ENCODE data around the gene BGN. TPM values are rescaled to one million over a fixed set of nuclear protein-coding genes. Genes with fewer than 3 reads are reported as not detected.

The BGN gene
- total RNA-seq, 1 donor from 2014 or later, result 204 TPM

DNA sequence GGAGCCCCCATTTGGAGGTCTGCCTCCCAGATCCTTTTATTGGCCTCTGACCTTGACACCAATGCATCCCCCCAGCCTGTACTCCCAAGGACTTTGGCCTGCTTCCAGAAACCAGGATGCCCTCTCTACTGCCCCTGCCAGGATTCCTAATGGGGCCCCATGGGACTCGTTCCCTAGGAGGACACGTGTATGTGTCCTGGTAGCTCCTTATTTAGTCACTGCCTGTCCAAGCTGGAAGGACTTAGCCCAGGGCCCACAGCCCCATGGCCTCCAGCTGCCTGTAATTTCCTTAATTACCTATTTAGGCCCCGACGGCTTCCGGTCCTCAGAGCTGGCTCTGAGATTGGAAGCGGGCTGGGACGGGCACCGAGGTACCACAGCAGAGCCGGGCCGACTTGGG is 32.0 kb downstream of the BGN start:
- no peak for DNase-seq (ENCODE audit: low spot score)

DNA sequence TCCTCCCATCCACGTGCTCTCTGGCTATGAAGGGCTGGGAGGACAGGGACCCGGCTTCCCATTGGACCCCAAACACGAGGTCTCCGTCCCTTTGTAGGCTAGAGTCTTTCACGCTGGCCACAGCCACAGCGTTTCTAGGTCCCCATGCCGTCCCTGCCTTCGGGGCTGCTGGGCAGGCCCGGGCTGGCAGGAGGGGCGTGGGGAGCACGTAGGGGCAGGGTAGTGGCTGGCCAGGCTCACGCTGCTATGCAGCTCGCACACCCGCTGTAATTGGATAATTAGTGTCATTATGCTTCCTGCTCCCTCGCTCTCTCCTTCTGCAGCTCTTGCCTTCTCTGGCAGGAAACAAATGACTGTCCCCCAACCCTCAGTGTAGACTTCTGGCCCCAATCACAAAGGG is 32.4 kb downstream of the BGN start:
- DNase-seq (ENCODE audit: low spot score), result no peak

DNA sequence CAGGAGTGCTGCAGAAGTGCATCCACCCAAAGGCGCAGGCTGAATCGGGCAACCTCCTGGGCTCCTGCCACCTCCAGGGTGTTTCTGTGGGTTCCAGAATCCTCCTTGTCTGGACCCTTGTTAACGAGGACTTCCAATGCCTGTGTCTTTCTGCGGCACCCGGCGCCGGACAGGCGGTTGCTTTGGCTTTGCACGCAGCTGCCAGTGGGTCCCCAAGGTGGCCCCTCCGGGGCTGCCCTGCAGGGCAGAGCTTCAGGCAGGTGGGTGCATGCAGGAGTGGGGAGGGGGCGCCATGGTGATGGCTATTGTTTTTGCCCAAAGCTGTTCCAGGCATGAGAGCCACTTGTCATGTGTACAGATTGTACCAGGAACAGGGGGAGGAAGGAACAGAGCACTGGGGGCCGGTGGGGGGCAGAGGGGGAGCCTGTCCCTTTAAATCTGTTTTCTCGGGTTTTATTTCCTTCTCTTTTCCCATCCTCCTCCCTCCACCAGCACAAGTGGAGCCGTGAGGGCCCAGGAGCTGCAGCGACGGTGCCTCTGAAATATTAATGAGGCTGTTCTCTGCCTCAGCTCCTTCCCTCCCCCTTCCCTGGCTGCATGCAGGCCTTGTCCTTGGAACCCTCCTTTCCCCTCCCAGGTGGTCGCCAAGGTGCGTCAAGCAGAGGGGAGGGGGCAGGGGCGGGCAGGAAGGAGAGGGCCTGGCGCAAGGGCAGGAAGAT is 35.8 kb downstream of the BGN start:
- DNase-seq (ENCODE audit: low spot score), result no peak

DNA sequence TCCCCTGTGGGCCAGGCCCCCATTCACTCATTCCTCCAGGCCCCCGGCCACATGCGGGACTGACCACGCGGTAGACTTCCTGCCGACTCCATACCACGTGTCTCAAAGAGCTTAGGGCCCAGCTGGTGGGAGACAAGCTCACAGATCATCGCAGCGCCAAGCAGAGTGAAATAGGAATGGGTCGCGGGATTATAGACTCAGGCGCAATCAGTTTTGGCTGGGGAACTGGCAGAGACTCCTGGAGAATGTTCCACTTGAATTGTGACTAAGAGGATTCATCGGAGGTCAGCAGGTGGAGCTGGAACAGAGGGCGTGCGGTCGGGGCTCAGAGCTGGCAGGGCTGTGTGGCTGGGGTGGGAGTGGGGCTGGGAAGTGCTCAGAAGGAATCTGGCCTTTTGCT is 38.3 kb downstream of the BGN start:
- no peak for DNase-seq (ENCODE audit: low spot score)

DNA sequence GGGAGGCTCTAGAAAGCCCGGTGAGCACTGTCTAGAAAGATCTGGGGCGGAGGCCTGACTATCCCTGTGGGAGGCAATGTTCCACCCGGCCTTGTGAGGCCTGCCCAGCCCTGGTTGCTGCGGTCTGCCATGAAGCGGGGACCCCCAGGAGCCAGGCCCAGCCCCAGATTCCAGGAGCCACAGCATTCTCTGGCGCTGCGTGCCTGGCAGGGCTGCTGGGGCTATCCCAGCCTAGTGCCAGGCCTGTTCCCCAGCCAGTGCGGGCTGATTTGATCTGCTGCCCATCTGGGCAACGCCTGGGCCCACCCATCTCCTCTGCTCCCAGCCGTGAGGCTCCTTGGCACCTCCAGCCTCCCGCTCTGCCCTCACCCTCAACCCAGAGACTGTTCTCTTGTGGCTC is 42.3 kb downstream of the BGN start:
- no peak for DNase-seq (ENCODE audit: low spot score)

DNA sequence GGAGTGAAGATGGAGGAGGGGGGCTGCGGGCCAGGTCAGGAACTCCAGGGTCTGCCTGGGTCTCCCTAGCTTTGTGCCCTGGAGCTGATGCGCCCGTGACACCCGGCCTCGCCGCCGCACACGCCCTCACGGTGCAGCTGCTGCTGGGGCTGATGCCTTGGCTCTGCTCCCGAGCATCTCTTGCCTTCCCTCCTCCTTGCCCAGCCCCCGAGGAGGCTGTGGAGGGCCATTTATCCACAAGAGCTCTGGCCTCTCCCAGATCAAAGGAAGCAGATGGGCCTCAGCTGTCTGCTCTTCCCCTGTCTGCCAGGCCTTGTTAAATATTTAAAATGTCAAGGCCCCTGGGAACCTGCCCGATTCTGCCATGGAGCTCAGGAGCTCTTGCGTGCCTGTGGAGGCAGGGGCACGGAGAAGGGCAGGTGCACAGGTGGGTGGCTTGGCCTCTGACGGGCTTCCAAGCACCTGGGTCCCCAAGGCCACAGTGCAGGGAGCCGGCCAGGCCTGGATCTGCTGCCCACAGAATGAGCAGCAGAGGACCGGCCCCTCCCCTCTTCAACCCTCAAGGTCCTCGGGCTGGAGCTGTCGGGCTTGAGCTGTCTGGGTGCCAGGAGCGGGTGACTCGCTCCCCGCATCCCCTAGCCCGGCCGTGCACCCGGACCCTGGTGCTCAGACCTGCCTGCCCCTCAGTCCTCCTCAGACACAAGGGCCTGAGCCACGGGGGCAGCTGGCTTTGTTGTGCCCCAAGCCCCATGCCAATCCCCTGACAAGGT is 42.9 kb downstream of the BGN start:
- DNase-seq (ENCODE audit: low spot score), result no peak

DNA sequence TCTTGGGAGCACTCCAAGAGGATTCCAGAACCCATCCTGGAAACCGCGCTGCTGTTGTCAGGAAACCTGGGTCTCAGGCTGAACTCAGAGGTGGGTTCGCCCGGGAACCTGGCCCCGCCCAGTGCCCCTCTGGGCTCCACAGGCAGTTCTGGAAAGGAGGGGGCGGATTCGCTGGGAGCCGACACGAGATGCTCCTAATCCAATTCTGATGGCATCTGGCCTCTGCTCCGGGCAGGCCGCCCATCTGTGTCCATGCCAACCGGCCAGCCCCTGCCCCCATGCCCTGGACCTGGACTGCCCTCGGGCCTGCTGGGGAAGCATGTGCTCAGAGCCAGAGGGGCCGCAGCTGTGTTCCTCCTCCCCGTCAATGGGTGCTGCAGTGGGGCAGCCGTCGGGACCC is 43.6 kb downstream of the BGN start:
- DNase-seq (ENCODE audit: low spot score), result no peak

DNA sequence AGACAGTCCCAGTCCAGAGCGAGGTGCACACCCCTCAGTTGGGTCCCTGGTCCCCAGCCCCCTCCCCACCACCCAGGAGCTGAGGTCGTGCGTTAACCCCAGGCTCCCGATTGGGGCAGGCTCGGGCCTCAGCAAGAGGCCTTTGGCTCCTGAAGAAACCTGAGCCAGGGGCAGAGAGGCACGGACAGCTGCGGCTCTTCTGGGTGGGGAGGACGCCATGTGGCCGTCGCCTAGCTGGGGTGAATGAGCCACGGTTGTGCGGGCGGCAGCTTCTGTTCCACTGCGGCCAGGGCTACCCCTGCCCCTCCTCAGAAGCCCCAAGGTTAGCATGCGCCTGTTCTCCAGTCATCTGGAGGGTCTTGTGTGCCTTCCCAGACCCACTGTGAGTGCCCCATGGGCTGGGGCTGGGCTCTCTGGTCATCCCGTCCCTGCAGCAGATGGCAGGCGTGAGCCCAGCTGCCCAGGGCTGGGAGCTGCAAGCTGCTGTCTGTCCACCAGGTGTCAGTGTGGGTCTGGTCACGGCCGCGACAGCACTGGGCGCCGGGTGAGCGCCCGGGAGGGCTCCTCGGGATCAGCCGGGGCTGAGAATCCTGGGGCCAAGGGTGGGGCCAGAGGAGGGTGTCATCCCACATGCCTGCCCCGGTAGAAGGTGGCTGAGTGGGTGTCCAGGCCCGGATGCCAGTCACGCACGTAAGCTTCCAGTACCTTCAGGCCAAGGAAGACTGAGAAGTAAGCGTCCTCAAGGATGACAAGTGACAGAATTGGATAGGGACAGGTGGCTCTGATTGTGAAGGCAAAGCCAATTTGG is 44.6 kb downstream of the BGN start:
- DNase-seq (ENCODE audit: low spot score), result peak; percentile 67

DNA sequence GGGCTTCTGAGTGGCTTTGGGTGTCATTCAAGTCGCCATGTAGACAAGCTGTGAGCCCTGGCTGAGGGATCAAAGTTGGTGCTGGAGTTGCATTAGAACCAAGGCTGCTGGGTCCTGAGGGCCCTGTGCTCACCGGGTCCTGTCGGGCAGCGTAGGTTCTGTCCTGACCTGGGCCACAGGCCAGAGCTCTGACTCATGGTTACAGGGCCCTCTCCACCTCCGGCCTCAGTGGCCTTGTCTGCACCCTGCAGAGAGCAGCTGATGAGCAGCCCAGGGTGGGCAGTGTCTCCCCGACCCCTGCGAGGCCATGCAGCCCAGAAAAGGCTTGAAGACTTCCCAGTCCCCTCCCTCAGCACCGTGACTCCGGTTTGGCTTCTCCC is 45.2 kb downstream of the BGN start:
- no peak for DNase-seq (ENCODE audit: low spot score)

DNA sequence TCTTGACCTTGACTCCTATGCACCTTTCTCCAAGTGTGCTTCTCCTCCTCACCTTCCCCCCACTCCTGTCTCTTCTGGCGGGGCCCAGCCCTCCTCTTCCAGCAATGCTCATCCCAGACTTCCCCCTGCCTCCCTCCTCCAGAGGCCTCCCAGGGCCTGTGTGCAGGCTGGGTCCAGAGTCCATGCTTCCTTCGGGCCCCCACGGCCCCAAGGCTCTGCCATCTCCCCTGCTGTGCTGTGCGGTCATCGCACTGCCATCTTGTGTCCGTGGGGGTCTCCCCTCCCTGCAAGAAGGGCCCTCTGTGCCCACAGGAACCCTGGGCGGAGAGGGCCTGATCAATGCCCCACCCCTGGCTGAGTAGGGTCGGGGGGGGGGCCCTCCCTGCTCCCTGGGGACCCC is 49.9 kb downstream of the BGN start:
- no peak for DNase-seq (ENCODE audit: low spot score)

DNA sequence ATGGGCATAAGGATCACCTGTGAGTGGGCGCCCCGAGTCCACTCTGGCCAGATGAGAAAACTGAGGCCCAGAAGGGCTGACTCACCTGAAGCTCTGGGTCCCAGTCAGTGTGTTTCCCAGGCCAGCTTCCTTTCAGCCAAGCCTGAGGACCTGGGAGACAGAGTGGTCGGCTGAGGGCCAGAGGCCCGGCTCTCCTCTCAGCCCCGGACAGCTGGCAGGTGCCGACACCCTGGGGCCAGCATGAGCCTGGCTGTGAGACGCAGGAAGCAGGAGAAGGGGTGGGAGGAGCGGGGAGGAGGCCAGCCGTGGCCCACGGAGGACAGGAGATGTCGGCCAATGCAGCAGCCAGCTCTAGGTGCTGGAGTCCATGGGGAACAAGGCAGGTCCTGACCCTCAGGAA is 51.6 kb downstream of the BGN start:
- no peak for DNase-seq (ENCODE audit: low spot score)

DNA sequence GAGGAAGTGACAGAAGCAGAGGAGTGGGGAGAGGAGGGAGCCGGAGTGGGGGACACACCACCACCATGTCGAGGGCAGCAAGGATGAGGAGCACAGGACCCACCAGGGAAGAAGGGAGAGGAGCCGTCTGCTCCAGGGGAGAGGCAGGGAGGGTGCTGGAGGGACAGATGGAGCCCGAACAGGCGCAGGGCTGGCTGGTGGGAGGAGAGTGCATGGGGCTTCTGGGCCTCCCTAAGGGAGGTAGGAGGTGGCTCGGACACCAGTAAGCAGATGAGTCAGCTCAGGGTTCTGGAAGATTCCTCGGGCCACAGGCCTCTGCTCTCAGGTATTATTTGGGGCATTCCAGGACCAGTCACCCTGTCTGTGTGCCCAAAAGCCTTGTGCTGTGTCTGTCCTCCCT is 52.4 kb downstream of the BGN start:
- DNase-seq (ENCODE audit: low spot score), result no peak

DNA sequence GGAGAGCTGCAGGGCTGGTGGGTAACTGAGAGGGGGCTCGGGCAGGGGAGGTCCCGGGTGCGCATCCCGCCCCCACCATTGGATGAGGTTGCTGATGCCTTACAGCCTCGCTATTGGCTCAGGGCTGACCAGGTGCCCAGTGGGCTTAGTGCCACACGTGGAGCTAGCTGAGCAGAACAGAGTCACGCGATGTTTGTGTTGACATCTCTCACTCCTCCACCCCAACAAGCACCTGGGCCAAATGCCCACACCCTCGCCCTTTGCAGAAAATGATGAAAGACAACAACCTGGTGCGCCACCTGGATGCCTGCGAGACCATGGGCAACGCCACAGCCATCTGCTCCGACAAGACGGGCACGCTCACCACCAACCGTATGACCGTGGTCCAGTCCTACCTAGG is 54.5 kb downstream of the BGN start:
- DNase-seq (ENCODE audit: low spot score), result no peak

DNA sequence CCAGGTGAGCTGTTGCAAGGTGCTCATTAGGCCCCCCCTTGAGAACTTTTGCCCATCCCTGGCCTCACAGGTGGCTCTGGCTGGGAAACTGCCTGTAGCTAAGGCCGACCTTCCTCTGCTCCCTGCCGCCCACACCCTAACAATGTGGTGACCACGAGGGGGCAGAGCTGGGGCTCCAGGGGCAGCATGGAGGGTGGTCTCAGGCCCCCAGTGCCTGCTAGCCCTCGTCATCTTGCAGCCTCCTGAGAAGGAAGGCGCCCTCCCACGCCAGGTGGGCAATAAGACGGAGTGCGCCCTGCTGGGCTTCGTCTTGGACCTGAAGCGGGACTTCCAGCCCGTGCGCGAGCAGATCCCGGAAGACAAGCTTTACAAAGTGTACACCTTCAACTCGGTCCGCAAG is 55.0 kb downstream of the BGN start:
- DNase-seq (ENCODE audit: low spot score), result no peak

DNA sequence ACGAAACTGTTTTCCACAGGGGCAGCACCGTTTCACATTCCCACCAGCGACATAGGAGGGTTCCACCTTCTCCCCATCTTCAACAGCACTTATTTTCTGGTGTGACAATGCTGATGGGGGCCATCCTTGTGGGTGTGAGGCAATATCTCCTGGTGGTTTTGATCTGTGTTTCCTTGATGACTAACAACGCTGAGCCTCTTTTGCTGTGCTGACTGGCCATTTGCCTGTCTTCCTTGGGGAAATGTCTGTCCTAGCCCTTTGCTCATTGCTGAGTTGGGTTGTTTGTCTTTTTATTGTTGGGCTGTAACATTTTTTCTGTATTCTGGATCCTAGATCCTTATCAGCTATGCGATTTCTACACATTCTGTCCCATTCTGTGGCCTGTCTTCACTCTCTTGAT is 56.4 kb downstream of the BGN start:
- DNase-seq (ENCODE audit: low spot score), result no peak

DNA sequence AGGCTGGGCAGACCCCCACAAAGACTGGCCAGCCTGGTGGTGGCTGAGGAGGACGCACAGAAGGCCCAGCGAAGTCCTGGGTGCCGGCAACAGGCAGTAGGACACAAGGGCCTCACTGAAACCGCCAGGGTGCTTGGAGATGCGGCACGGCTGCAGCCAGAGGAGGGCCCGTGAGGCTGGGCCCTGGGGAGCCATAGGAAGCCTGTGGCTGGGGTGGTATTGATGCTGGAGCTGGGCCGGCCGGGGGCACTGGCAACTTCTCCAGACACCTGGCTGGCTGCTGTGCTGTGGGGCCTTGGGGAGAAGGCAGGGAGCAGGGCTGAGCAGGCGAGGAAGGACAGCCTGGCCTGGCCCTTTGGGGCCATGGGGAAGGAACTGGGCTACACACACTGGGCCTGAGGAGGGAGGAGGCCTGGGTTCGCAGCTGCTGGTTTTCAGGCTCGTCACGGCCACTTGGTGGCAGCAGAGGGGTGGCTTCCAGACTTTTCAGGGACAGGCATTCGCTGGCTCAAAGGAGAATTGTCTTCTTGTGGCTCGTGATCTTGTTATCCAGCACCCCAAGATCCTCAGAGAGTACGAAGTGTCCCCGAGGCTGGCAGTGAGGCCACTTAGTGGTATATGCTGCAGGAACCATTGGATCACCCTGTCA is 59.9 kb downstream of the BGN start:
- peak; percentile 70 for DNase-seq (ENCODE audit: low spot score)

DNA sequence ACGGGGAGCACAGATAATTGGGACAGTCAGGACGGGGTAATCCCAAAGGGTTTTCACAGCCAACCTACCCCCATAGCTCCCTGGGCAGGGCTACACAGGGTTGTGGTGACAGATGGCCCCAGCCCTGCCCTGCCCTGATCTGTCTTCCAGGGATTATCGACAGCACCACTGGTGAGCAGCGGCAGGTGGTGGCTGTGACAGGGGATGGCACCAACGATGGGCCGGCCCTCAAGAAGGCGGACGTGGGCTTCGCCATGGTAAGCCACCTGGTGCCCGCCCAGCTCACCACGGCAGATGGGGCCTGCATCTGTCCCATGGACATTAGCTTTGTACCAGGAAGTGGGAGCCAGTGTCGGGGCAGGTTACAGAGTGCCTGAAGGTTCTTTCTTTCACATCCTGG is 62.0 kb downstream of the BGN start:
- no peak for DNase-seq (ENCODE audit: low spot score)

DNA sequence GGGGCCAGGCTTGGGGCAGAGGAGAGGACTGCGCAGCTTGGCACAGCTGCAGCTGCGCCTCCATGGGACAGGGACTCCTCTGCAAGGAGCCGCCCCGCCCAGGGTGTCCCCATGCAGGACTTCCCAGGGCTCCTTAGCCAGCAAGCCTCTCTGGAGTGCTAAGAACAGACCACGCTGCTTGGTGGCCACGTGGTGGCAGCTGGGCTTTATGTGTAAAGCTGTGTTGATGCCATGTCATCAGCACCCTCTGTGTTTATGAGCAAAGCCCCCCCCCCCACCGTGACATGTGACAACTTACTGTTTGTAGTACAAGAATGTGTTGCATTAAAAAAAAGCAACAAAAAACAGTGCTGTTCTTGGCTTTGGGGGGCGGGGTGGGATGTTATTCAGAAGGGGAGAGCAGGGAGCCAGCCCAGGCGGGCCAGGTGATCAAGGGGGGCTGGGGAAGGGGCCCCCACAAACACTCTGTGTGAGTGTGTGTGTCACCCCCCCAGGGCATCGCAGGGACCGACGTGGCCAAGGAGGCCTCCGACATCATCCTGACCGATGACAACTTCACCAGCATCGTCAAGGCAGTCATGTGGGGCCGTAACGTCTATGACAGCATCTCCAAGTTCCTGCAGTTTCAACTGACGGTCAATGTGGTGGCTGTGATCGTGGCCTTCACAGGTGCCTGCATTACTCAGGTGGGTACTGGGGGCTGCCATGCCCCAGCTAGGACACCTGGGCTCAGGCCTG is 63.0 kb downstream of the BGN start:
- DNase-seq (ENCODE audit: low spot score), result no peak

Measured in mucosa of gallbladder (tissue), 1 donor.